Natural killer cell (primary cell): ENCODE measurements around the gene CCNI. TPM values are rescaled to one million over a fixed set of nuclear protein-coding genes. Genes with fewer than 3 reads are reported as not detected.

ENCODE experiments used
- ATAC-seq, 3 donors: fragments of 150-1000 bp in 2 of 3; fragments of 200-7000 bp in 1 of 3; cut with Tn5 transposase; 1 replicate in 1 of 3; 2 replicates in 2 of 3; pipeline ENCODE4 v1.10.0; 2021; ENCODE audit warnings: mild to moderate bottlenecking in 2 of 3, moderate library complexity in 2 of 3
- DNase-seq, 2 donors: peaks; one replicate each; pipeline versions ENCODE4 v3.0.0 to v3.0.0-alpha.2; 2013 to 2021; ENCODE audit warnings: mixed read lengths in 1 of 2
- H3K27ac ChIP-seq: one replicate; pipeline ENCODE4 v1.5.1; 2013; ENCODE audit warnings: mild to moderate bottlenecking, low read length
- H3K27me3 ChIP-seq: one replicate; pipeline ENCODE4 v1.6.1; 2013; ENCODE audit warnings: low read length; ENCODE audit not compliant: control insufficient read depth, insufficient read depth
- H3K36me3 ChIP-seq: one replicate; pipeline ENCODE4 v1.6.1; 2013; ENCODE audit warnings: low read length; ENCODE audit not compliant: control insufficient read depth, insufficient read depth
- H3K4me1 ChIP-seq: one replicate; pipeline ENCODE4 v1.6.1; 2013; ENCODE audit warnings: low read length; ENCODE audit not compliant: control insufficient read depth, insufficient read depth
- H3K4me3 ChIP-seq: one replicate; pipeline ENCODE4 v1.5.1; 2013; ENCODE audit warnings: low read length
- H3K9me3 ChIP-seq: one replicate; pipeline ENCODE4 v1.6.1; 2013; ENCODE audit warnings: low read length; ENCODE audit not compliant: control insufficient read depth, insufficient read depth
- H3K27ac Mint-ChIP-seq, 2 donors: one replicate each; pipeline ENCODE4 v1.8.0; 2022; ENCODE audit warnings: mild to moderate bottlenecking in 2 of 2, mixed read lengths in 2 of 2, moderate library complexity in 1 of 2
- H3K27me3 Mint-ChIP-seq, 2 donors: one replicate each; pipeline ENCODE4 v1.8.0; 2022; ENCODE audit warnings: low read depth in 2 of 2, mixed read lengths in 2 of 2
- H3K36me3 Mint-ChIP-seq: one replicate; pipeline ENCODE4 v1.8.0; 2022; ENCODE audit warnings: mixed read lengths
- H3K4me1 Mint-ChIP-seq, 2 donors: one replicate each; pipeline ENCODE4 v1.8.0; 2022; ENCODE audit warnings: mixed read lengths in 2 of 2
- H3K4me3 Mint-ChIP-seq: one replicate; pipeline ENCODE4 v1.8.0; 2022; ENCODE audit warnings: mild to moderate bottlenecking, moderate library complexity, mixed read lengths
- H3K9me3 Mint-ChIP-seq, 2 donors: one replicate each; pipeline ENCODE4 v1.8.0; 2022; ENCODE audit warnings: mixed read lengths in 2 of 2
- WGBS: methylation state at CpG from one replicate; pipeline ENCODE4 v1.1.7; 2013; ENCODE audit warnings: missing lambda C conversion rate; ENCODE audit not compliant: insufficient coverage; 5-methylcytosine and 5-hydroxymethylcytosine counted together
- intact Hi-C: fragments of 100-400 bp; cut with micrococcal nuclease; formaldehyde crosslinking; loops from one replicate; pipeline ENCODE4 v1.14.2; 2022
- total RNA-seq, 4 donors: library from RNA; stranded (reverse); fragments of 120-200 nt in 1 of 4; gene quantifications; one replicate each; pipeline versions ENCODE4 v1.2.3 to v1.2.4, GENCODE V29; 2013 to 2022
- TF ChIP-seq, protein P1 (sequence below): fragments of 200-600 bp; IDR thresholded peaks from one replicate; pipeline ENCODE4 v1.8.0; 2022; ENCODE audit warnings: antibody characterized with exemption

CCNI gene
- total RNA-seq, 3 donors from 2014 or later (not counting 1 experiment from before 2014, with no cell fraction given) = 243 to 266 (median 259) TPM

DNA sequence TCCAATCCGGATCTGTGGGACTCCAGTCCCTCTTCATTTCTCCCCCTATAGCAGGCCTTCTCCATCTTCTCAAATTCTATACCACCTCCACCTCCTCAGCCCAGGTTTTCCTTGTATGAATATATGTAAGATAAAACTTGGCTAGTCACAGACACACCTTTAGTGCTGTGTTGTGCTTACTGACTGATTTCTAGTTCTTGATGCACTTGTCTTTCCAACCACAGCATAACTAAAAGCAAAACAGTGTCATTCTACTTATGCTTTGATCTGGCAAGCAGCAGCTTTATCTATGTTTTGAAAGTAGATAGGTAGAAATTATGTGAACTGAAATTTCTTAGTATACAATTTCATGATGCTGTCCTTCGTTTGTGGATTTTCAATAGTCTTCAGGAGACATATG lies 47.5 kb downstream of the CCNI start:
- DNase-seq (no peak), ATAC-seq (no peak)
- intact Hi-C loops = no loop called here
- Histone ChIP-seq H3K27ac (no peak overlapping the region), H3K9me3 (no peaks in the 10 kb centered on the region), H3K4me3 (no peak overlapping the region), H3K4me1 (peaks cover 3% of the 10 kb centered on the region), H3K36me3 (peaks cover 32% of the 10 kb centered on the region), H3K27me3 (no peaks in the 10 kb centered on the region)
- Mint-ChIP-seq H3K27ac (no peak overlapping the region), H3K4me3 (no peak overlapping the region), H3K27me3 (no peaks in the 10 kb centered on the region), H3K9me3 (no peaks in the 10 kb centered on the region), H3K4me1 (peaks cover 14% of the 10 kb centered on the region in 2 donors), H3K36me3 (no peaks in the 10 kb centered on the region)
- 71% methylated on average over 2 of the region's 2 CpGs for WGBS
- TF ChIP-seq, protein P1, sequence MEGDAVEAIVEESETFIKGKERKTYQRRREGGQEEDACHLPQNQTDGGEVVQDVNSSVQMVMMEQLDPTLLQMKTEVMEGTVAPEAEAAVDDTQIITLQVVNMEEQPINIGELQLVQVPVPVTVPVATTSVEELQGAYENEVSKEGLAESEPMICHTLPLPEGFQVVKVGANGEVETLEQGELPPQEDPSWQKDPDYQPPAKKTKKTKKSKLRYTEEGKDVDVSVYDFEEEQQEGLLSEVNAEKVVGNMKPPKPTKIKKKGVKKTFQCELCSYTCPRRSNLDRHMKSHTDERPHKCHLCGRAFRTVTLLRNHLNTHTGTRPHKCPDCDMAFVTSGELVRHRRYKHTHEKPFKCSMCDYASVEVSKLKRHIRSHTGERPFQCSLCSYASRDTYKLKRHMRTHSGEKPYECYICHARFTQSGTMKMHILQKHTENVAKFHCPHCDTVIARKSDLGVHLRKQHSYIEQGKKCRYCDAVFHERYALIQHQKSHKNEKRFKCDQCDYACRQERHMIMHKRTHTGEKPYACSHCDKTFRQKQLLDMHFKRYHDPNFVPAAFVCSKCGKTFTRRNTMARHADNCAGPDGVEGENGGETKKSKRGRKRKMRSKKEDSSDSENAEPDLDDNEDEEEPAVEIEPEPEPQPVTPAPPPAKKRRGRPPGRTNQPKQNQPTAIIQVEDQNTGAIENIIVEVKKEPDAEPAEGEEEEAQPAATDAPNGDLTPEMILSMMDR = no peak

GRCh38 chr4:77026322-77026704 lies 49.5 kb downstream of the CCNI start:
- ATAC-seq (no peak), DNase-seq (no peak)
- H3K9me3 ChIP-seq = no peaks in the 10 kb centered on the region
- H3K27me3 ChIP-seq = no peaks in the 10 kb centered on the region
- TF ChIP-seq, protein P1 = no peak
- no peak overlapping the region for H3K4me3 ChIP-seq
- Mint-ChIP-seq H3K4me3 (no peak overlapping the region), H3K36me3 (no peaks in the 10 kb centered on the region), H3K4me1 (peaks cover 2 to 3% of the 10 kb centered on the region in 2 donors), H3K9me3 (no peaks in the 10 kb centered on the region), H3K27me3 (no peaks in the 10 kb centered on the region), H3K27ac (no peak overlapping the region)
- WGBS = 95% methylated on average over 3 of the region's 4 CpGs
- H3K36me3 ChIP-seq = peaks cover 34% of the 10 kb centered on the region
- H3K27ac ChIP-seq = no peak overlapping the region
- intact Hi-C loops = no loop called here
- peaks cover under 1% of the 10 kb centered on the region for H3K4me1 ChIP-seq

- 100% methylated on average over 1 of the region's 1 CpG for WGBS
- TF ChIP-seq, protein P1 = no peak
- H3K4me3 Mint-ChIP-seq = no peak overlapping the region
Observed at GRCh38 chr4:77025643-77026321, 50.0 kb downstream of the CCNI start.

GRCh38 chr4:77023920-77024319 lies 51.9 kb downstream of the CCNI start:
- ATAC-seq = no peak
- no peak overlapping the region for H3K4me3 ChIP-seq
- H3K36me3 ChIP-seq = peaks cover 46% of the 10 kb centered on the region
- no peaks in the 10 kb centered on the region for H3K4me1 Mint-ChIP-seq
- no peaks in the 10 kb centered on the region for H3K9me3 ChIP-seq
- WGBS = 94% methylated on average over 11 of the region's 11 CpGs
- TF ChIP-seq, protein P1 = no peak
- no peak overlapping the region for H3K4me3 Mint-ChIP-seq
- H3K27ac ChIP-seq = no peak overlapping the region
- no peak overlapping the region for H3K27ac Mint-ChIP-seq
- H3K36me3 Mint-ChIP-seq = no peaks in the 10 kb centered on the region
- H3K27me3 Mint-ChIP-seq = no peaks in the 10 kb centered on the region
- intact Hi-C loops = no loop called here
- no peaks in the 10 kb centered on the region for H3K4me1 ChIP-seq
- no peak for DNase-seq
- no peaks in the 10 kb centered on the region for H3K9me3 Mint-ChIP-seq
- H3K27me3 ChIP-seq = no peaks in the 10 kb centered on the region

More at GRCh38 chr4:77025643-77026321, 50.0 kb downstream of the CCNI start:
- H3K27me3 Mint-ChIP-seq = no peaks in the 10 kb centered on the region
- H3K36me3 ChIP-seq = peaks cover 35% of the 10 kb centered on the region
- H3K9me3 ChIP-seq = no peaks in the 10 kb centered on the region
- DNase-seq = no peak
- H3K4me1 Mint-ChIP-seq = no peaks in the 10 kb centered on the region
- no peak overlapping the region for H3K27ac ChIP-seq
- intact Hi-C loops = no loop called here
- H3K36me3 Mint-ChIP-seq = no peaks in the 10 kb centered on the region
- H3K4me1 ChIP-seq = no peaks in the 10 kb centered on the region
- H3K27me3 ChIP-seq = no peaks in the 10 kb centered on the region
- H3K27ac Mint-ChIP-seq = no peak overlapping the region
- no peaks in the 10 kb centered on the region for H3K9me3 Mint-ChIP-seq
- ATAC-seq = no peak
- no peak overlapping the region for H3K4me3 ChIP-seq
